HG03095 (cell line): ENCODE measurements around the gene DFFB.

Experiments used
- ATAC-seq: cut with Tn5 transposase; IDR thresholded peaks from one replicate; pipeline ENCODE4 v1.9.1; 2021; ENCODE audit warnings: moderate library complexity; ENCODE audit not compliant: unreplicated experiment

DFFB gene

DNA sequence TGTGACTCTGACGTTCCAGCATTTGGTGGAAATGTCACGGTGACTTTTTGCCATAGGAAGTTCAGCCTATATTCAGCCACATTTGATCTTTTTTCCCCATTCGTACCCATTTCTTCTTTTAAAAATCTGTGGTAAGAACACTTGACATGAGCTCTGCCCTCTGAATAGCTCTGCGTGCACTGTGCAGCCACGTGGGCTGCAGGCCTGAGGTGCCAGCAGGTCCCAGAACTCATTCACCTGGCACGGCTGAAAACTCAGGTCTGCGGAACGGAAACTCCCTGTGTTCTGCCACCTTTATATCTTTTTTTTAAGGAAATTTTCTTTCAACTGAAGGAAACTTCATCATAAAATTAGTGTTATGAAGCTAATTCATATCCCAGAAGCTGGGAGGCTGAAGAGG is 28.9 kb upstream of the DFFB start:
- no peak for ATAC-seq

DNA sequence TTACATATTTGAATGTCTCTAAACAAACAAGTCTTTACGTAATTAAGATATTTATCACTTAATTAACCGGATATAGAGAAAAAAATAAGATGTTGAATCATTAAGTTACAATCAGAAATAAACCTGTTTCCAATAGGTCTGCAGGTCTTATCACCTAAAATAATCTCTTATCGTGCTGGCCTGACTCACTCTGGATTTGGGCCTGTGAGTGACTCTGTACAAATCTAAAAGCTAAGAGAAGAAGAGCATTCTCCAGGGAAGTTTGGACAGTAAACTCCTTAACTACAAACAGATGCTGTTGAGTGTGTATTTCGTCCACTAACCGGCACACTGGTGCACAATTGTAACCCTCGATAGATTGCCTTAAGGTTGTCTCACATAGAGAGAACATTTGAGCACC is 25.6 kb upstream of the DFFB start:
- no peak for ATAC-seq

DNA sequence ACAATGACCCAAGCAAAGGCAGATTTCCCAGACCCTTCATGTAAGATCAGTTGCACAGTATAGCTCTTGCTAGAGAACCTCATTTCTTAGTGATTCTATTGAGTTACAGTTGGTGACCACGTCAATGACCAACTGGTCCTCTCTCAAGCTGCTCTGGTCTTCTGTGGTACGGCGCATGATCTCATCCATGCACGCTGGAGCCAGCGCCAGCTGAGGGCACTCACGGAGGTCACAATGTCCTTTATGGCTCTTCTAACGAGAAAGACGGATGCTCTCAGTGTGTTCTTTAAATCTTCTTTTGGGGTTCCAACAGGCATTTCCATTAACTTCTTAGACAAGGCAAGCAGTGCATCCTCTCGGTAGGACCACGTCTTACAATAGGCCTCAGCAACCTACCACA is 22.6 kb upstream of the DFFB start:
- ATAC-seq = no peak

DNA sequence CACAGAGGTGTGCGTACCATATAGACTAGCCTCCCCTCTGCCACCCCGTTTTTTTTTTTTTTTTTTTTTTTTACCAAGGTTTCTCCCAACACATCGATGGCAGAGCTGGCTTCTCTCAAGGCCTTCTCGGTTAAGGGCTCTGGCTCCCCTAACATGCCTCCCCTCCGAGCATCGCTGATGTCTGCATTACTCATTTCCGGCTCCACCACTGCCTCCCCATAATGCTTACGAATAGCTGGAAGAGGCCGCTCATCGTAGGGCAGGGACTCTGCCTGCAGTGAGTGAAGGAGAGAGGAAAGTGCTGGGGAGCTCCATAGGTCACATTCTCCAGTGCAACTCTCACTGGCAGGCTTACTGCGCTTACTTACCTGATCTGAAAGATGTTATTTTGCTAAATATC is 20.9 kb upstream of the DFFB start:
- no peak for ATAC-seq

DNA sequence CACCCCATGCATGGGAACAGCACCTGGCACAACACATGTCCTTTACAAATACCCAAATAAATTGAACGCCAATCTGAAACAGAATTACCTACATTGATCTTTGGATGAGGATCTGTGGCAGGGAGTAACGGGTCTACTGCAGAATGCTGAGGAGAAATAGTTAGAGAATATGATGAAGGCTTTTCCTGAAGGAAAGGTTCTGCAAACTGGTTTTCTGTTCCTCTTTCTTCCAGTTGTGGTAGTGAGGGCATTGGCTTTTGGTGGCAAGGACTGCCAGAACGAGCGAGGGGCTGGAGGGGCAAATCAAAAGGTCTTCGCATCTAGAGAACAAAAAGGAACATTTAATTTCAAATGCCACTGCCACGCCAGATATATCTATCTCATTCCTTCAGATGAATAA is 20.1 kb upstream of the DFFB start:
- ATAC-seq = no peak

DNA sequence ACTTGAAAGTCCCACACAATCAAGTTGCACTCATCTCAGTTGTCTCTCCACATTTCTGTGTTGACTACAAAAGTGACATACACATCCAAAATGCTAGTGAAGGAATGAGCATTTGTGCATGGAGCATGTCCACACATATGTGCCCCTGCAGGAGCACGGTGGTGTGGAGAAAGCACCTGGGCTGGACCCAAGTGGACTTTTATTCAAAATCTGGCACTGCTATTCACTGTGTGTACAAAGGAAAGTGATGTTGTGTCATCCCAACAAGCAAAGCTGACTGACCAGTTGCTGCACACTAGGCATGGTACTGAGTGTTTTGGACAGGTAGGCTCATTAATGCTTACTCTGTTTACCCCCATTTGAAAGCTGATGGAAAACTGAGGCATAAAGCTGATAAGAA is 19.6 kb upstream of the DFFB start:
- ATAC-seq = no peak

DNA sequence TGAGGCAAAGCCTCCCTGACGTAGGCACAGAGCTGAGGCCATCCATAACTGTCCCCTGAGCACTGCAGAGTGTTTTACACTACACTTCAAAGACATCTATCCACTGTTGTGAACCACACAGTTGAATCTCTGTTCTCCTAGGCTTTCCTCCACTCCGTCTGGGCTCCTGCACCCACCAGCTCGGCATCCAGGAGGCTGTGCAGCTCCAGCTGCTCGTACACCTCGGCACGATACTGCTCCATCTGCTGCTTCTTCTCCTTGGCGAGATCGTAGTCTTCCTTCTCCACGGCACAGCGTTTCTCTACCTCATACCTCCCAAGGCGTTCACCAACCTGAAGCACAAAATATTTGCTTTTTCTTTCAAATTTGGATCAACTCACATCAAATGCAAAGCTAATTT is 18.5 kb upstream of the DFFB start:
- ATAC-seq = no peak

DNA sequence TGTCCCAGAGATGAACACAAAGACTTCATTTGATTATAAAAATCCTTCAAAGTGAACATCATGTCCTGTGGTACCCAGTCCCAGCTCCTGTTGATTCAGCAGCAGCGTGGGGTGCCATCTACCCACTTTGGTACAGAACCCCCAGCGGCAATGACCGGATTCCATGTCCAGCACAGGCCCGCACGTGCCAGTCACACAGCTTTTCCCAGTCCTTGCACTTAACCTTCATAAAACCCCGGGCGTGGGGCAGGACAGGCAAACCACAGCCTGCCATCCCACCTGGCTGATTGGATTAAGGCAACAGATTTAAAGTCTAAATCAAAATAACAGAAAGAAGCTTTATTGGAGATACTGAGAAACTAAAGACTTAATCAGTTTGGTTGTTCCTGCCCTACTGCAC is 15.8 kb upstream of the DFFB start:
- ATAC-seq = no peak

DNA sequence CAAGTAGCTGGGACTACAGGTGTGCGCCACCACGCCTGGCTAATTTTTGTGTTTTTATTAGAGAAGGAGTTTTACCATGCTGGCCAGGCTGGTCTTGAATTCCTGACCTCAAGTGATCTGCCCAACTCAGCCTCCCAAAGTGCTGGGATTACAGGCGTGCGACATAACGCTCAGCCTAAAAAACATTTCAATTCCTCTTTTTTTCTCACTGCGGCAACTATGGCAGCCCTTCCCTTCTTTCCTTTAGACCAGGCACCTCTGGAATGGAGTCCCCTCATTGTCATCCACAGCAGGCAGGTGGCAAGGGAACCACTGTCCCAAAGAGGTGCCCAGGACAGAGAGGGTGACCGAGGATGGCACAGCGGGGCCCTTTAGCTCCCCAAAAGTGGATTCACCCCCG is 14.4 kb upstream of the DFFB start:
- ATAC-seq = no peak

DNA sequence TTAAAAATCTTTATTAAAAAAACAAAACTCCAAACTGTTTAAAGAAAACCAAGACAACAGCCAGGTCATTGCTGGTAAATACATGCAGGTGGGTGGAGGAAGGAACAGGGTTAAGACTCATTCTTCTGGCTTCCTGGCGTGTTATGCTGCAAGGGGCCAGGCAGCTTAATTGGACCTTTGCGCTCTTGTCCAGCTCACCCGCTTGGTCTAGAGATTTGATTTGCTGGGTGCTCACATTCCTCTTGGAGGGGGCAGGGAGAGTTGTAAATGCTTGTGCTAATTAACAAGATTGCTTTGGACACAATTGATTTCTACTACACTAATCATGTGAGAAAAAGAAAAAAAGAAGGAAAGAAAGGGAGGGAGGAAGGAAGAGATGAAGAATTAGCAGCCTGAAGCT is 10.7 kb upstream of the DFFB start:
- no peak for ATAC-seq

DNA sequence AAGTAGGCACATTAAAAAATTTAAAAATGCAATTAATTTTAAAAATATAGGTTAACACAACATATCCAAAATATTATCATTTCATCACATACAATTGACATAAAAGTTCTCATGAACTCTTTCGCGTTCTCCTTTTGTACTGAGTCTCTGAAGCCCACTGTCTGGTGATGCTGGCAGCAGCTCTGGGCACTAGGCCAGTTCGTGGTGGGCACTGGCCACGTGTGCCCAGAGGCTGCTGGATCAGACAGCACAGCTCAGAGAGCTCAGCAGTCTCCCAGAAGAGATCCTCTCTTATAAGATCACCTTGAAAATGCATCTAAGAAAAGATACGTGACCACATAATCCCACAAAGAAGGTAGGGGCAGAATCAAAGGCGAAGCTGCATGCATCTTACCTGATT is 10.2 kb upstream of the DFFB start:
- no peak for ATAC-seq

DNA sequence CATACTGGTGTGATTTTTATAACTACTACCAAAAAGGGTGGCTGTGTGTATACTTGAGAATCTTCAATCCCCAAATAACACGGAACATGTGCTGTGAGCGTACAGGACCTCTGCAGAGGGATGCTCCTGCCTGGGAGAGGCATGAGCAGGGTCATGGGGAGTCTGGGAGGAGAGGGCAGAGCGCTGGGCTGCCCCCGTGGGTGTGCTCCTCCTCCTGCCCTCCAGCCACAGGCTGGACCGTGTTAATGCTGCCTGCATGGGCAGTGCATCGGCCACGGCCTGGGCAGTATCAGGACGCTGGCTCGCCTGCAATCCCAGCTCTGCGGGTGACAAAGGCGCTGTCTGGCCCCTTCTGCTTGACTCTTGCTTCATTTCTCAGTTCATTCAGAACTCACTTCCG is 6.4 kb upstream of the DFFB start:
- ATAC-seq = no peak

DNA sequence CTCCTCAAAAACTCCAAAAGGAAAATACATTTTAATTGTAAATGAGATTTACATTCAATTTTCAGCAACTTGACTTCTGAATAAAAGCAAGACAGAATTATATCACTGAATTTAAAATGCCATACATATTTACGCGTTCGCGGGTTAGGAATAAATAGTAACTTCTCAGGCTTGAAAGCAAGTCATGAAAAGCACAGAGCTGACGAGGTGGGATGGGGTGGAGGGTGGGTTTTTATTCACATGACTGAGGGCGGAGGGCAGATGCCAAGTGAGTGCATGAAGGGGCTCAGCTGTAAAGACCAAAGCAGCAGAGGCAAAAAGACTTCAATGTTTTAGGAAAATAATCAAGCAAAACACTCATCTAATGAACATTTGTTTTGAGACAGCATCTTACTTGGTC is 6.0 kb upstream of the DFFB start:
- no peak for ATAC-seq

DNA sequence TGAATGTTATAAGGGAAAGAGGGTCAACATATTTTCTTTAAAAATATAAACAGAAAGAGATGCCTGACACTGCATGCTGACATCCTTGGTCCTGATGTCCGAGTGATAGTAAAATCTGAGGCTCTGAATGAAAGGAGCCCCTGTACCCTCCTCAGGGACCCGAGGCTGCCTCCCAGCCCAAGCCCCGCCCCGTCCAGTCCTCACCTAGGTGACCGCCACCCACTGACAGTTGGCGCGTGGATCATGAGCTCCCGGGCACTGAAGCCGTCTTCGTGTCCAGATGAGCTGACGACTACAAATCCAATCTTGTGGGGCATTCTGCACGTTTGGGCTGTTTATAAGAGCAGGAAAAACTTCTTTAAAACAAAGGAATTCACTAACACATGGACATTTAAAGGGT is 5.2 kb upstream of the DFFB start:
- ATAC-seq = no peak

DNA sequence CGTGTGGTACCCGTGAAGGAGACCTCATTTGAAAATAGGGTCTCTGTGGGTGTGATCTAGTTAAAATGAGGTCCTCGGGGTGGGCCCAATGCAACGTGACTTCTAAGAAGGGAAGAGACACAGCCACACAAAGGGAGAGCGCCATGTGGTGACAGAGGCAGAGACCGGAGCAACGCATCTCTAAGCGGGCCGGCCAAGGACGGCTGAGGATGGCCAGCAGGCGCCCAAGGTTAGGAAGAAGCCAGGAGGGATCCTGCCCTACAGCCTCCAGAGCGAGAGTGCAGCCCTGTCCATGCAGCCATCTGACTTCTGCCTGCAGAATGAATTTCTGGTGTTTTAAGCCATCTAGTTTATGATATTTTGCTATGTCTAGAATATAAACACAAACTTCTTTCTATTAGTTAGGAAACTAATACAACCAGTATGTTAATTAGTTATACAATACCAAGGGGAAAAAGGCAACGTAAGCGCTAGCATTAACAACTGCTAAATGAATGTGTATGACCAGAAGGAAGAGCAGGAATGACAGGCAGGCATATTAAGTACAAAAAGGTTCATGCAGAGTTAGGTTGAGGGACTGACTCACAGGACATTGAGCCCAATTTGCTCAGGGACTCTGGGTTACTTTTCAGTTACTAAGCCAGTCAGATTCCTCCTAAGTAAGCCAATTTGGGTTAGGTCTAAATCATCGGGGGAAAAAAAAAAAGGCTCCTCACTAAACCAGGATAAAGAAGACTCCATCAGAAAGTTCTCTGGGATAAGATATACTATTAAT is 4.4 kb upstream of the DFFB start:
- no peak for ATAC-seq

DNA sequence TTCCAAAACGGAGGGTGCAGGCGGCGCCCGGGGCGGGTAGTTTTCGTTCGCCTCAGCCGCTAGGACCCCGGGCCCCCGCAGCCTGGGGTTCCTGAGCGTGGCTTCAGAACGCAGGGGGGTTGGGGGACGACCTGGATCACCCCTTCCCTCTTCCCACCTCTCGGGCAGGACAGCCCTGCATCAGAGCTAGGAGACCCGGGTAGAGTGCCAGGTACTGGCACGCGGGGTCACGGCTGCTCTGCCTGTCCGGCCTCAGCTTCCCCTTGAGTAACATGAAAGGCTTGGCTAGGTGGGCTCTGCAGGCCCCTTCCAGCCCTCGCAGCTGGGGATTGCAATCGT is 484 bp downstream of the DFFB start:
- ATAC-seq = no peak

DNA sequence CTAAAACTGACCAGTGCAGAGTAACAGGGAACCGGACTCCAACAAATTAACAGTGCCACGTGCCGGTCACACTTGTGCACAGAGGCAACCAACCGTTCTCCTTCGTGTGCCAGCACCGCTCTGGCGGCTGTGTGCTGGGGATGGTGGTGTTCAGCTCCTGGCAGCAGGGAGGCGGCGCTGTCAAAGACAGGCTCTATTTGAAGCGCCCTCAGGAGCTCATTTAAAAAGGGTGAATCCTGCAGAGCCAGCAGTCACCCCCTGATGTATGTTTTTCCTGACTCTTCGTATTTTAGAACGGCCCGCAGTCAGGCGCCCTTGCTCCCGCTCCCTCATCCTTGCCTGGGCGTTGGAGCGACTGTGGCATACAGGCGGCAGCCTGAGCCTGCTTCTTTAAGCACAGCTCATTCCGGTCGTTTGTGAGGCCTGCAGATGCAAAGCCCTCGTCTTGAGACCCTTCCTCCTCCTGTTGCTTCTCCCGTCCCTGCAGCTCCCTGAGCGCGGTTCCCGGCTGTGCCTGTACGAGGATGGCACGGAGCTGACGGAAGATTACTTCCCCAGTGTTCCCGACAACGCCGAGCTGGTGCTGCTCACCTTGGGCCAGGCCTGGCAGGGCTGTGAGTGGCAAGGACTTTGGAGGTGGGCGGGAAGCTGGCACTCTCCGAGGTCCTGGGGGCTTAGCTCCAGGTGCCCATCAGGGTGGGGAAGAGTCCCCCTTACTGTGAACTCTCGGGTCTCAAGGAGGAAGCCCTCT is 1.1 kb downstream of the DFFB start:
- ATAC-seq = no peak

DNA sequence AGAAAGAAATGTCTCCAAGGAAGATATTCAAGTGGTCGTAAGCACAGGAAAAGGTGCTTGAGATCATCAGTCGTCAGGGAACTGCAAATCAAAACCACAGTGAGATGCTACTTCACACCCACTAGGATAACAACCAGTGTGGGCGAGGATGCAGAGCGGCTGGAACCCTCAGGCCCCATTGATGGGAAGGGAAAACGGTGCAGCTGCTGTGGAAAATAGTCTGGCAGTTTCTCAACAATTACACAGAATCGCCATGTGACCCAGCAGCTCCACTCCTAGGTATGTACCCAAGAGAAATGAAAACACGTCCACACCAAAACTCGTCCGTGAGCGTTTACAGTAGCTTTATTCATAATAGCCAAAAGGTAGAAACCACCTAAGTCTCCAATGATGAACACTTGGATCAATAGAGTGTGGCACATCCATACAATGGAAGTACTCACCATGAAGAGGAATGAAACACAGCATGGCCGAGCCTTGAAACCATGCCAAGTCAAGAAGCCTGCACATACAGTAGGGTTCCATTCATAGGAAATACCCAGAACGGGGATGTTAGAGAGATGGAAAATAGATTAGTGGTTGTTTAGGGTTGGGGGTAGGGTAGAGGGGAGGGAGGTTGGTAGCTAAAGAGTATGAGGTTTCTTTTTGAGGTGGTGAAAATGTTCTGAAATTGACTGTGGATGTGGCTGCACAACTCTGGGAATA is 6.1 kb downstream of the DFFB start:
- no peak for ATAC-seq

DNA sequence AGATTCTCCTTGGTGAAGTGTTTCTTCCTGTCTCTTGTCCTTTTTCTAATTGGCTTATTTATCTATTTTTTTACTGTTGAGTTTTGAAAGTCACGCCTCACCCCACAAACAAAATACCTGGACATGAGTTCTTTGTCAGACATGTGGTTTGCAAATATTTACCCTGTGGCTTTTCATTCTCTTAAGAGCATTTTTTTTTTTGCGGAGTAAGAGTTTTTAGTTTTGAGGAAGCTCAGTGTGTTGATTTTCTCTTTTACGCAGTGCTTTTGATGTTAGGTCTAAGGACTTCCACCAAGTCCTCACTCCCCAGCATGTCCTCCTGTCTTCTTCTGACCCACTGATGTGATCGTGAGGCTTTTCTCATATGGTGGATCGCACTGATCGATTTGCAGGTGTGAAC is 7.6 kb downstream of the DFFB start:
- ATAC-seq = no peak

DNA sequence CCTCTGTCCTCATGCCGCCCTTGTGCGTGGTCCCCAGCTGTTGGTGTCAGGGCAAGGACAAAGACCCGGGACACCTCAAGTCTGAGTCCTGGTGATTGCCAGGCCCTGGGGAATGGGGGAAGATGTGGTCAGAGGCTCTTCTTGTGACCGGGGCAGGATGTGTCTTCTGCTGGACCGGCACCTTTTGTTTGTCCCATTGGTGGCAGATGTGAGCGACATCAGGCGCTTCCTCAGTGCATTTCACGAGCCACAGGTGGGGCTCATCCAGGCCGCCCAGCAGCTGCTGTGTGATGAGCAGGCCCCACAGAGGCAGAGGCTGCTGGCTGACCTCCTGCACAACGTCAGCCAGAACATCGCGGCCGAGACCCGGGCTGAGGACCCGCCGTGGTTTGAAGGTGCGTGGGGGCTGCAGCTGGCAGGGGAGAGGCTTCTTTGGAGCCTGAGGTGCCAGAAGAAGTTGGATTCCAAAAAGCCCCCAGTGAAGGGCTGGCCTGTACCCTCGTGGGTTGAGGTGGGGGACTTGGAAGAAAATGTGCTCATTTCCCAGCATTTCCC is 8.4 kb downstream of the DFFB start:
- ATAC-seq = no peak

DNA sequence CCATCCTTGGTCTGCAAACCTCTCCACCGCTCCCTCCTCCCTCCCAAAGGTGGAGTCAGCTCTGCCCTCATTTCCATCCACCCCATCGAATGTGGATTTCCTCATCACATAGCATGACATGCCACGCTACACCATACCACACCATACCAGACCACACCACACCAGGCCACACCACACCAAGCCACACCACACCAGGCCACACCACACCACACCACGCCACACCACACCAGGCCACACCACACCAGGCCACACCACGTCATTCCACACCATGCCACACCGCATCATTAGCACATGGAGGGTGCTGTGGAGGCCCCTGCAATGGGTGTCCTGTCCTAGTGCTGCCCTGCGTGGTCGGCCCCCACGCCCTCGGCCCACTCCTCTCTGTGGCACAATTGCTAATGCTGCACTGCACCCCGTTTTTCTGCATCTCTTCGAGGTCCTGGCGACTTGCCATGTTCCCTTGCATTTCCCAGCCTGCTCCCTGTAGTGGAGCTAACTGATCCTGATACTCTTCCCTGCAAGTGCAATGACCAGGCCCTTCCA is 11.3 kb downstream of the DFFB start:
- no peak for ATAC-seq
